Astrocyte (in vitro differentiated cells and primary cell): ENCODE data around the gene KRT25. TPM values are rescaled to one million over a fixed set of nuclear protein-coding genes. Genes with fewer than 3 reads are reported as not detected.

Source experiments
- DNase-seq: peaks from one replicate; pipeline ENCODE4 v3.0.0-alpha.2; 2010; ENCODE audit warnings: low read depth
- FAIRE-seq: peaks from 2 replicates; lab custom pipeline; 2011; peaks lifted over from hg19 to GRCh38; lab: Jason Lieb, UNC
- H2AFZ ChIP-seq: 2 replicates; pipeline ENCODE4 v1.6.0; 2012; ENCODE audit warnings: low read depth, low read length, inconsistent platforms
- H3K27ac ChIP-seq: 2 replicates; pipeline ENCODE4 v1.5.1; 2011; ENCODE audit warnings: low read depth, low read length, inconsistent platforms
- H3K27me3 ChIP-seq: 2 replicates; pipeline ENCODE4 v1.6.0; 2011; ENCODE audit warnings: low read length, inconsistent platforms; ENCODE audit not compliant: insufficient read depth
- H3K36me3 ChIP-seq: 2 replicates; pipeline ENCODE4 v1.5.1; 2011; ENCODE audit warnings: low read length, inconsistent platforms; ENCODE audit not compliant: insufficient read depth
- H3K4me1 ChIP-seq: 2 replicates; pipeline ENCODE4 v1.5.1; 2011; ENCODE audit warnings: low read length, inconsistent platforms; ENCODE audit not compliant: insufficient read depth
- H3K4me2 ChIP-seq: 2 replicates; pipeline ENCODE4 v1.6.0; 2012; ENCODE audit warnings: low read length, inconsistent platforms
- H3K4me3 ChIP-seq: 2 replicates; pipeline ENCODE4 v1.5.1; 2011; ENCODE audit warnings: low read depth, mild to moderate bottlenecking, low read length, inconsistent platforms; ENCODE audit not compliant: insufficient read depth
- H3K79me2 ChIP-seq: 2 replicates; pipeline ENCODE4 v1.6.0; 2012; ENCODE audit warnings: mild to moderate bottlenecking, low read length, inconsistent platforms; ENCODE audit not compliant: insufficient read depth
- H3K9ac ChIP-seq: 2 replicates; pipeline ENCODE4 v1.6.0; 2012; ENCODE audit warnings: mild to moderate bottlenecking, low read length, inconsistent platforms
- H3K9me3 ChIP-seq: 2 replicates; pipeline ENCODE4 v1.5.1; 2012; ENCODE audit warnings: low read depth, mild to moderate bottlenecking, low read length, inconsistent platforms; ENCODE audit not compliant: insufficient read depth
- H4K20me1 ChIP-seq: 2 replicates; pipeline ENCODE4 v1.6.0; 2012; ENCODE audit warnings: low read length, inconsistent platforms; ENCODE audit not compliant: insufficient read depth
- H3K27ac Mint-ChIP-seq: one replicate; pipeline ENCODE4 v1.8.0; 2021; ENCODE audit warnings: mild to moderate bottlenecking, mixed read lengths; ENCODE audit not compliant: unreplicated experiment
- H3K27me3 Mint-ChIP-seq: one replicate; pipeline ENCODE4 v1.8.0; 2021; ENCODE audit warnings: low read depth, mixed read lengths; ENCODE audit not compliant: unreplicated experiment
- H3K36me3 Mint-ChIP-seq: one replicate; pipeline ENCODE4 v1.8.0; 2021; ENCODE audit warnings: low read depth, mixed read lengths; ENCODE audit not compliant: unreplicated experiment
- H3K4me1 Mint-ChIP-seq: one replicate; pipeline ENCODE4 v1.8.0; 2021; ENCODE audit warnings: low read depth, mixed read lengths; ENCODE audit not compliant: unreplicated experiment
- H3K4me3 Mint-ChIP-seq: one replicate; pipeline ENCODE4 v1.8.0; 2021; ENCODE audit warnings: mild to moderate bottlenecking, moderate library complexity, mixed read lengths; ENCODE audit not compliant: unreplicated experiment
- H3K9me3 Mint-ChIP-seq: one replicate; pipeline ENCODE4 v1.8.0; 2021; ENCODE audit warnings: mild to moderate bottlenecking, mixed read lengths; ENCODE audit not compliant: unreplicated experiment
- CTCF ChIP-seq: IDR thresholded peaks from 2 replicates; pipeline ENCODE4 v1.5.1; 2011; ENCODE audit warnings: low read depth, mild to moderate bottlenecking, inconsistent platforms, low read length, moderate library complexity; ENCODE audit not compliant: insufficient read depth
- EZH2 ChIP-seq: IDR thresholded peaks from 2 replicates; pipeline ENCODE4 v1.6.1; 2012; ENCODE audit warnings: mild to moderate bottlenecking, low read length, inconsistent platforms; ENCODE audit not compliant: insufficient read depth
- total RNA-seq: library from RNA; stranded (reverse); gene quantifications from 2 replicates; pipeline ENCODE4 v1.2.1, GENCODE V29; 2021

Gene KRT25
- total RNA-seq, 1 donor from 2014 or later: not detected

GRCh38 chr17:40777971-40778370 lies 22.8 kb upstream of the KRT25 start:
- no peak overlapping the region for H3K27ac ChIP-seq
- H3K9ac ChIP-seq: no peak overlapping the region
- Mint-ChIP-seq H3K27ac (no peak overlapping the region), H3K4me1 (no peaks in the 10 kb centered on the region), H3K9me3 (no peaks in the 10 kb centered on the region), H3K36me3 (no peaks in the 10 kb centered on the region), H3K4me3 (no peak overlapping the region), H3K27me3 (peaks cover 5% of the 10 kb centered on the region)
- peaks cover 35% of the 10 kb centered on the region for H3K27me3 ChIP-seq
- no peaks in the 10 kb centered on the region for H3K9me3 ChIP-seq
- H3K79me2 ChIP-seq: no peaks in the 10 kb centered on the region
- no peak overlapping the region for H3K4me3 ChIP-seq
- DNase-seq: no peak
- H3K4me2 ChIP-seq: no peak overlapping the region
- H3K4me1 ChIP-seq: no peaks in the 10 kb centered on the region
- H3K36me3 ChIP-seq: no peaks in the 10 kb centered on the region
- TF ChIP-seq EZH2: no peak
- no peak for TF ChIP-seq CTCF
- no peaks in the 10 kb centered on the region for H4K20me1 ChIP-seq
- no peak for FAIRE-seq
- H2AFZ ChIP-seq: no peak overlapping the region

GRCh38 chr17:40777459-40777858 lies 22.3 kb upstream of the KRT25 start:
- Mint-ChIP-seq H3K27me3 (peaks cover 5% of the 10 kb centered on the region), H3K27ac (no peak overlapping the region), H3K9me3 (no peaks in the 10 kb centered on the region), H3K4me1 (no peaks in the 10 kb centered on the region), H3K36me3 (no peaks in the 10 kb centered on the region), H3K4me3 (no peak overlapping the region)
- Histone ChIP-seq H4K20me1 (no peaks in the 10 kb centered on the region), H3K4me3 (no peak overlapping the region), H3K36me3 (no peaks in the 10 kb centered on the region), H3K4me2 (no peak overlapping the region), H3K27ac (no peak overlapping the region), H3K79me2 (no peaks in the 10 kb centered on the region), H3K27me3 (peaks cover 38% of the 10 kb centered on the region), H3K9ac (no peak overlapping the region), H3K4me1 (no peaks in the 10 kb centered on the region), H3K9me3 (no peaks in the 10 kb centered on the region), H2AFZ (no peak overlapping the region)
- DNase-seq: no peak
- no peak for FAIRE-seq
- TF ChIP-seq EZH2 (no peak), CTCF (no peak)

DNA sequence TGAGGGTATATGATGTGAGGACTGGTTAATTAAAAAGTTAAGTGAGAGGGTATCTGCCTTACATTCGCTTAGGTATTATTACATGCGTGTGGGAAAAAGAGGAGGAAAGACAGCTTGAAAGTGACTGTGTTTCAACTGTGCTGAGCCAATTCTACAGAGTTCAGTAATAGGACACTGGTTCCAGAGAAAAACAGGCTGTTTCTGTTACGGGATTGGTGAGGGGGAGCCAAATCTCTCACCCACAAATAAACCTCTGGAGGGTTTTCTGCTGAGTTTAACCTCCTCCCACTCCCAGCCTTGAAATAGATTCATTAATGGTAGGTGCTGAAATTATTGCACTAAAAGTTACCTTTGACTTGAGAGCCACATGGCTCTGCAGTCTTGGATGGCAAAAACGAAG lies 20.8 kb upstream of the KRT25 start:
- TF ChIP-seq CTCF: no peak
- no peak for TF ChIP-seq EZH2
- no peak overlapping the region for H2AFZ ChIP-seq
- Mint-ChIP-seq H3K27ac (no peak overlapping the region), H3K4me1 (no peaks in the 10 kb centered on the region), H3K9me3 (no peaks in the 10 kb centered on the region), H3K27me3 (peaks cover 6% of the 10 kb centered on the region), H3K36me3 (no peaks in the 10 kb centered on the region), H3K4me3 (no peak overlapping the region)
- H3K79me2 ChIP-seq: no peaks in the 10 kb centered on the region
- no peak overlapping the region for H3K4me2 ChIP-seq
- H3K9me3 ChIP-seq: no peaks in the 10 kb centered on the region
- no peaks in the 10 kb centered on the region for H3K4me1 ChIP-seq
- DNase-seq (no peak), FAIRE-seq (no peak)
- H3K27me3 ChIP-seq: peaks cover 46% of the 10 kb centered on the region
- H3K9ac ChIP-seq: no peak overlapping the region
- H3K4me3 ChIP-seq: no peak overlapping the region
- no peak overlapping the region for H3K27ac ChIP-seq
- no peaks in the 10 kb centered on the region for H3K36me3 ChIP-seq
- H4K20me1 ChIP-seq: no peaks in the 10 kb centered on the region
